GM23248 (cell line): ENCODE results near the gene SEL1L3.

Source experiments
- EZH2 ChIP-seq: fragments of 200-600 bp; sonication (generic); IDR thresholded peaks from 2 replicates; pipeline ENCODE4 v1.6.1; 2018; ENCODE audit warnings: antibody characterized with exemption, mild to moderate bottlenecking; ENCODE audit not compliant: insufficient read depth, poor library complexity, severe bottlenecking
- EZH2phosphoT487 ChIP-seq: fragments of 200-600 bp; sonication (generic); IDR thresholded peaks from 2 replicates; pipeline ENCODE4 v1.6.1; 2018; ENCODE audit warnings: antibody characterized with exemption, moderate library complexity, mild to moderate bottlenecking, low read depth; ENCODE audit not compliant: insufficient read depth

GRCh38 chr4:25834411-25835107 lies 28.2 kb downstream of the SEL1L3 start:
- TF ChIP-seq EZH2 = no peak
- no peak for TF ChIP-seq EZH2phosphoT487
